PC-3 (cell line): ENCODE results near the gene LRSAM1. TPM values are rescaled to one million over a fixed set of nuclear protein-coding genes. Genes with fewer than 3 reads are reported as not detected.

ENCODE experiments used
- ATAC-seq: fragments of 200-7000 bp; cut with Tn5 transposase; 2 replicates; pipeline ENCODE4 v1.9.1; 2020; ENCODE audit warnings: mild to moderate bottlenecking, moderate library complexity
- BruUV-seq: library from RNA; stranded (reverse); fragments of 400-500 nt; replicated peaks from 2 replicates; lab custom pipeline; 2021; lab: Mats Ljungman, UMichigan
- CTCF ChIA-PET: fragments of 300-600 bp; sonication (Branson Sonifier 250); formaldehyde crosslinking; loops from one replicate; lab custom pipeline; 2022; ENCODE audit warnings: antibody characterized with exemption; lab: Charles Lee
- POLR2A ChIA-PET: fragments of 300-600 bp; sonication (Branson Sonifier 250); formaldehyde crosslinking; loops from one replicate; lab custom pipeline; 2022; ENCODE audit warnings: antibody characterized with exemption; ENCODE audit not compliant: unreplicated experiment; lab: Charles Lee
- DNase-seq: peaks from one replicate; pipeline ENCODE4 v3.0.0-alpha.2; 2015
- H2AFZ ChIP-seq: fragments of 300-600 bp; sonication (generic); 2 replicates; pipeline ENCODE4 v1.6.0; 2016; ENCODE audit warnings: antibody characterized with exemption, low read length
- H3F3A ChIP-seq: fragments of 300-600 bp; sonication (generic); one replicate; pipeline ENCODE4 v1.6.0; 2017; ENCODE audit warnings: antibody characterized with exemption, low read length, control low read depth, mild to moderate bottlenecking; ENCODE audit not compliant: unreplicated experiment
- H3K27ac ChIP-seq: fragments of 300-600 bp; sonication (generic); 2 replicates; pipeline ENCODE4 v1.5.1; 2016; ENCODE audit warnings: mild to moderate bottlenecking, low read length
- H3K27me3 ChIP-seq: fragments of 300-600 bp; sonication (generic); 2 replicates; pipeline ENCODE4 v1.6.1; 2016; ENCODE audit warnings: low read length, mixed read lengths
- H3K36me3 ChIP-seq: fragments of 300-600 bp; sonication (generic); 2 replicates; pipeline ENCODE4 v1.6.1; 2016; ENCODE audit warnings: low read depth, mixed run types, low read length, mixed read lengths
- H3K4me1 ChIP-seq: fragments of 300-600 bp; sonication (generic); 2 replicates; pipeline ENCODE4 v1.5.1; 2016; ENCODE audit warnings: low read length; ENCODE audit not compliant: insufficient read depth
- H3K4me2 ChIP-seq: fragments of 300-600 bp; sonication (generic); 2 replicates; pipeline ENCODE4 v1.6.0; 2016; ENCODE audit warnings: low read length
- H3K4me3 ChIP-seq: fragments of 300-600 bp; sonication (generic); 2 replicates; pipeline ENCODE4 v1.5.1; 2016; ENCODE audit warnings: mild to moderate bottlenecking, low read length, mixed read lengths
- H3K79me2 ChIP-seq: fragments of 300-600 bp; sonication (generic); 2 replicates; pipeline ENCODE4 v1.6.1; 2017; ENCODE audit warnings: low read length, mixed read lengths
- H3K9ac ChIP-seq: fragments of 300-600 bp; sonication (generic); 2 replicates; pipeline ENCODE4 v1.6.0; 2016; ENCODE audit warnings: mild to moderate bottlenecking, low read length
- H3K9me2 ChIP-seq: fragments of 300-600 bp; sonication (generic); replicated peaks from 2 replicates; pipeline ENCODE4 v1.6.1; 2016; ENCODE audit warnings: mixed run types, low read length, mixed read lengths
- H3K9me3 ChIP-seq: fragments of 300-600 bp; sonication (generic); 2 replicates; pipeline ENCODE4 v1.6.1; 2016; ENCODE audit warnings: low read length, mixed read lengths
- H4K20me1 ChIP-seq: fragments of 300-600 bp; sonication (generic); 2 replicates; pipeline ENCODE4 v1.6.1; 2016; ENCODE audit warnings: low read length, mixed read lengths
- CTCF ChIP-seq: fragments of 300-600 bp; sonication (generic); conservative IDR thresholded peaks from 2 replicates; pipeline ENCODE4 v1.5.1; 2017; ENCODE audit warnings: antibody characterized with exemption, low read depth, mild to moderate bottlenecking, low read length
- EZH2 ChIP-seq: fragments of 300-600 bp; sonication (generic); IDR thresholded peaks from one replicate; pipeline ENCODE4 v1.6.1; 2017; ENCODE audit warnings: antibody characterized with exemption, mild to moderate bottlenecking, low read length; ENCODE audit not compliant: unreplicated experiment
- EZH2phosphoT487 ChIP-seq: fragments of 300-600 bp; sonication (generic); IDR thresholded peaks from 2 replicates; pipeline ENCODE4 v1.6.1; 2018; ENCODE audit warnings: mild to moderate bottlenecking, antibody characterized with exemption, low read length, borderline replicate concordance
- intact Hi-C: fragments of 100-400 bp; cut with micrococcal nuclease; formaldehyde crosslinking; loops from 2 replicates; pipeline ENCODE4 v1.9.0; 2023
- total RNA-seq: library from RNA; depleted of rRNA; stranded (reverse); fragments of >200 nt; gene quantifications from 2 replicates; pipeline ENCODE4 v1.2.3, GENCODE V29; 2014

Gene LRSAM1
- total RNA-seq, 1 experiment from 2014 or later: 9.6 TPM

GRCh38 chr9:127496974-127497373 is 45.7 kb downstream of the LRSAM1 start:
- ChIA-PET POLR2A (no interaction called here), CTCF (no interaction called here)
- no peak overlapping the region for H3K9ac ChIP-seq
- H3K9me3 ChIP-seq: no peaks in the 10 kb centered on the region
- H3K4me3 ChIP-seq: no peak overlapping the region
- no peaks in the 10 kb centered on the region for H4K20me1 ChIP-seq
- H3K27ac ChIP-seq: no peak overlapping the region
- no TSS peak for BruUV-seq
- H3K9me2 ChIP-seq: no peaks in the 10 kb centered on the region
- H3K36me3 ChIP-seq: no peaks in the 10 kb centered on the region; the same call in 1 of the 2 replicates
- intact Hi-C loops: no loop called here
- peaks cover 19% of the 10 kb centered on the region for H3K4me1 ChIP-seq
- H3K79me2 ChIP-seq: no peaks in the 10 kb centered on the region
- H3F3A ChIP-seq: no peaks in the 10 kb centered on the region
- H3K27me3 ChIP-seq: no peaks in the 10 kb centered on the region
- DNase-seq (no peak), ATAC-seq (no peak)
- H3K4me2 ChIP-seq: no peak overlapping the region
- TF ChIP-seq EZH2phosphoT487 (no peak), CTCF (no peak), EZH2 (no peak)
- H2AFZ ChIP-seq: no peak overlapping the region

GRCh38 chr9:127497656-127498290 is 46.5 kb downstream of the LRSAM1 start:
- Histone ChIP-seq H4K20me1 (no peaks in the 10 kb centered on the region), H3K36me3 (no peaks in the 10 kb centered on the region; the same call in 1 of the 2 replicates), H3K4me3 (no peak overlapping the region), H2AFZ (no peak overlapping the region), H3K27ac (no peak overlapping the region), H3K9ac (no peak overlapping the region), H3K4me2 (no peak overlapping the region), H3F3A (no peaks in the 10 kb centered on the region), H3K79me2 (no peaks in the 10 kb centered on the region), H3K9me2 (no peaks in the 10 kb centered on the region), H3K4me1 (peaks cover 19% of the 10 kb centered on the region), H3K9me3 (no peaks in the 10 kb centered on the region), H3K27me3 (no peaks in the 10 kb centered on the region)
- peak; percentile 5; the same call in 1 of the 2 replicates for ATAC-seq
- no peak for DNase-seq
- TF ChIP-seq EZH2: no peak
- TF ChIP-seq EZH2phosphoT487: no peak
- TF ChIP-seq CTCF: no peak
- CTCF ChIA-PET: no interaction called here
- intact Hi-C loops: no loop called here
- no TSS peak for BruUV-seq
- POLR2A ChIA-PET: no interaction called here

- H4K20me1 ChIP-seq: no peaks in the 10 kb centered on the region
- no peak overlapping the region for H3K27ac ChIP-seq
- H2AFZ ChIP-seq: no peak overlapping the region
- peak; percentile 63 for DNase-seq
- no peaks in the 10 kb centered on the region for H3K79me2 ChIP-seq
- intact Hi-C loops: no loop called here
- no peak overlapping the region for H3K9ac ChIP-seq
- ChIA-PET CTCF (no interaction called here), POLR2A (no interaction called here)
- no peak overlapping the region for H3K4me3 ChIP-seq
- TF ChIP-seq EZH2phosphoT487 (no peak), CTCF (no peak), EZH2 (no peak)
- BruUV-seq: no TSS peak
- no peak overlapping the region for H3K4me2 ChIP-seq
- no peaks in the 10 kb centered on the region for H3K27me3 ChIP-seq
- H3K4me1 ChIP-seq: peaks cover 19% of the 10 kb centered on the region
- ATAC-seq: peak; percentile 70
- H3K36me3 ChIP-seq: no peaks in the 10 kb centered on the region; the same call in 1 of the 2 replicates
- no peaks in the 10 kb centered on the region for H3K9me3 ChIP-seq
- H3K9me2 ChIP-seq: no peaks in the 10 kb centered on the region
- H3F3A ChIP-seq: no peaks in the 10 kb centered on the region
Observed at GRCh38 chr9:127498298-127498697, 47.0 kb downstream of the LRSAM1 start.
